Activated CD4-positive, alpha-beta T cell treated with anti-CD3 and anti-CD28 coated beads, Interleukin-10, Interleukin-2, amounts not matched to agents 100 ng/mL and 50 ng/mL, durations not matched to agents 16 hours and 8 hours (primary cell): ENCODE measurements around the gene GOLIM4.

Source experiments
- DNase-seq: peaks from one replicate; pipeline ENCODE4 v3.0.0-alpha.2; 2020

Gene GOLIM4

GRCh38 chr3:168097381-168097780 is 1.7 kb upstream of the GOLIM4 start:
- DNase-seq, result no peak

DNA sequence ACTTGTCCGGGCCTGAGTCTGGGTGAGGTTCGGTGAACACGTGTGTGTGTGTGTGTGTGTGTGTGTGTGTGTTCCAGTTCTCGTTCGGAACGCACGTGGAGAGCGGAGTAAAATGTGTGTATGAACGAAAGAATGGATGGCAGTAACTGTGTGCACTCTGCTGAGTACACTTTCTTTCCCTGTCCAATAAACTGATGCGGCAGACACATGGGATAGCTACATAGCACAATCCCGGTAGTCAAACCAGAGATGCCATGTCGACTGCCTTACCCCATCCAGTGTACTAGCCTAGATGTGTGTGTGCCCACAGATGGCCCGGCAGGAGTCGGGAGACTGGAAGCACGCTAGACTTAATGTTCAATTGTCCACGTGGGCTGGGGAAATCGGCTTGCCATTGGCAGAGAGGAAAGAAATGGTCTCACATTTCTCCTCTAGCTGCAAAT is 507 bp upstream of the GOLIM4 start:
- peak; percentile 29 for DNase-seq

GRCh38 chr3:168094877-168095610 is 680 bp downstream of the GOLIM4 start:
- DNase-seq, result peak; percentile 64

- DNase-seq, result no peak
Measured at GRCh38 chr3:168094580-168094876, 1.2 kb downstream of the GOLIM4 start.

DNA sequence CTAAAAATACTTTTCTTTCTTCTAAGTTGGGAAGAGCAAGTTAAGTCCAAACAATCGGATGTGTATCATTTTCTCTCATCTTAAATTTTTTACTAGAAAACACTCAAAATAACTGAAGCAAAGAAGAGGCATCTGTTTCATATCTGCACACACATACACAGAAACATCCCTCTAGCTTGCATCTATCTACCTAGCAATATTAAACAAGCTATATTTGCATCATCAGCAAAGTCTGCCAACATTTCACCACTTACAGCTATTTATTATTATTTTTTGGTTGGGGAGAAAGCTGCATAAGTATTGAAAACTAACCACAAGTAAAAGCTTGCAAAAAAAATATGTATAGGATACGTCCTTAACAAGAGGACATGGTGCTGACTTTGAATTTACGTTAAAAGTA is 1.9 kb downstream of the GOLIM4 start:
- DNase-seq, result no peak

DNA sequence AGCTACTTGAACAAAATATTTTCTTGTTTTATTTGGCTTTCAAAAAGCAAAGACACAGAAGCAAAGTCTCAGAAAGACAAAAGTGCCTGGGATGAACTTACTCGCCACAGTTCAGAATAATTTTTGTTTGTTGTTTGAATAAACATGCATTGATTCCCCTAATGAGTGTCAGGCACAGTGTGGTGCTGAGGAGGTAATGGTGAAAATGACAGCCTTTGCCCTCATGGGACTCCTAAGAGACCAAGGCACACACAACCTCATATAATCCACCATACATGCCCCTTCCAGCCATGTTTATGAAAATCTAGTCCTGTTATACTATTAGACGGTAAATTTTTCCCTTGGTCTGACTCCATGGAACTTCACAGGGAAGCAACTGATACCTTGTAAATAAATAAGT is 2.5 kb downstream of the GOLIM4 start:
- DNase-seq, result no peak

GRCh38 chr3:168091941-168092340 is 3.8 kb downstream of the GOLIM4 start:
- no peak for DNase-seq

- no peak for DNase-seq
Measured at GRCh38 chr3:168091302-168091858, 4.3 kb downstream of the GOLIM4 start.

DNA sequence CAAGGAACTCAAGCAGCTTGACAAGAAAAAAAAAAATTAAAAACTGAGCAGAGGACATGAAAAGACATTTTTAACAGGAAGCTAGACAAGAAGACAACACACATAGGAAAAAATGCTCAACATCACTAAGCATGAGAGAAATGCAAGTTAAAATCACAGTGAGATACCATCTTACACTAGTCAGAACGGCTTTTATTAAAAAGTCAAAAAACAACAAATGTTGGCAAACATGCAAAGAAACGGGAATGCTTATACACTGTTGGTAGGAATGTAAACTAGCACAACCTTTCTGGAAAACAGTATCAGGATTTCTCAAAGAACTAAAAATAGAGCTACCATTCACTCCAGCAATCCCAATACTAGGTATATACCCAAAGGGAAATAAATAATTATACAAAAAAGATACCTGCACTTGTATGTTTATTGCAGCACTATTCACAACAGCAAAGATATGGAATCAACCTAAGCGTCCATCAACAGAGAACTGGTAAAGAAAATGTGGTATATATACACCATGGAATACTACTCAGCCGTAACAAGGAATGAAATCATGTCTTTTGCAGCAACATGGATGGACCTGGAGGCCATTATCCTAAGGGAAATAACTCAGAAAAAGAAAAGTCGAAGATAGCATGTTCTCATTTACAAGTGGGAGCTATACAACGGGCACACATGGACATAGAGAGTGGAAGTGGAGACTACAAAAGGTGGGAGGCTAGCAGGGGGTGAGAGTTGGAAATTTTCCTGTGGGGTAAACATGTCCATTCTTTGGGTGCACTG is 5.2 kb downstream of the GOLIM4 start:
- no peak for DNase-seq

GRCh38 chr3:168089179-168089771 is 6.4 kb downstream of the GOLIM4 start:
- DNase-seq, result no peak

DNA sequence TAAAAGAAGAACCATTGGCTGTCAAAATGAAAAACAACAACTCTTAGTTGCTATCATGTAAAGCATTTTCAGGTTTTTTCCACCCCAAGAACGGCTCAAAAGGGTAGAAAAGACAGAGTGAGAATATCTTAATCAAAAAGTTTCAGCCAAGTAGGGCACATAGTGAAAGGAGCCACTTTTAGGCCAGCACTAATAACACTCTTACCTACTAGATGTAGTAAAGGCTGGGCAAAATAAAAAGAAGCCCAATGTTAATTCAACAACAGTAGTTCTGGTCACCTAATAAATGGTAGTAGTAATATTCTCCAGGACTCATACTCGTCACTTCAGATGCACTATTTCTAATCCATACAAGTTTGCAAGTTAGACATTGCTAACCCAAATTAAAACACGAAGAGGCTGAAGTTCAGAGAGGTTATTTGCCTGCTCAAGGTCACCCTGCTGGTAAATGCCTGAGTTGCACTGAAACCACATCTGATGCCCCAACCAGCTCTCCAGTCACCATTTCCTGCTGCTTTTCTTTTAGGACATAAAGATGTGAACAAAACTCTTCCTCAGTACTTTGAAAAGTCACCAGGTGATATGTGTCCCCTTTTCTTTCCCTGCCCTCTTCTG is 7.5 kb downstream of the GOLIM4 start:
- DNase-seq, result peak; percentile 40

DNA sequence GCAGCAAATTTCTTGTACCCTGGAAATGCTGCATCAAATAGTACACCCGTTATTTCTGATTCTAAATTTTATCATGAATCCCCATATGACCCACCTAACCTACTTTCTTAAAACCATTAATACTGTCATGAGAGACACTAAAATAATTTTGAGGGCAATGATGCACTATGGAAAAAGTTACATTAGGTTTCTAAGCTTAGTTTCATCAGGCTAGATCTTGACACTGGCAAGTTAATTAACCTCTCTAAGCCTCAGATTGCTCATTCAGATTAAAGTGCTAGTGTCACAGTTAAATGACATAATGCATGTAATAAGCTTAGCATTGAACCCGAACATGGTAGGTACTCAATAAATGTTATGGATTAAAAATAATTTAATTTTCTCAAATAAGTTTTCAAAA is 8.2 kb downstream of the GOLIM4 start:
- DNase-seq, result no peak

DNA sequence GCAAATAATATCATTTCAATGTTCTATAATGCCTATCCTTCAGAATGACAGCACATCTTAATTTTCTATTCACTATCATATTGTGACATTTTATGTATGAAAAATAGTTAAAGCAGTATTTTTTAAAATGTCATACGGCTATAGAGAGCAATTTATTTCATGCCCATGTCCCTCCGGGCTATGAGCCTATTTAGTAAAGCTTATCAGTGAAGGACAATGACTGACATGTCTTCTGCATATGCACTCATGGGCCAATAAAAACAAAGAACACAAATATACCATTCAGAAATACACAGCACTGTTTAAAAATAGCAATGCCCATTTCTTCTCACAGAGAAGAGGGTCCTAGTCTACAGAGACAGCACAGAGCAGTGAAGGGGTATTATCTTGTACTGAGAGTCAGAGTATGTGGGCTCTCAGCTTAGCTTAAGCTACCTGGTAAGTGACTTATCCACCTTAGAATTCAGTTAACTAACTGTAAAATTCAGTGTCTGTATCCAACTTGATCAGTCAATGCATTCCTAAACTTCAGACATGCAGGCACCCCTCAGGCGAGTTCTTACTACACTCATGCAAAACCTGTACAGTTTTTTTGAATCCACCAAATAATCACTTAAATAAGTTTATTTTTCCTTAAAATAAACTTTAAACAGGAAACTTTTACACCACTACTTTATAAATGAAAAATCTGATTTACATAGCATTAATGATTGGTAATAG is 9.0 kb downstream of the GOLIM4 start:
- DNase-seq, result no peak

DNA sequence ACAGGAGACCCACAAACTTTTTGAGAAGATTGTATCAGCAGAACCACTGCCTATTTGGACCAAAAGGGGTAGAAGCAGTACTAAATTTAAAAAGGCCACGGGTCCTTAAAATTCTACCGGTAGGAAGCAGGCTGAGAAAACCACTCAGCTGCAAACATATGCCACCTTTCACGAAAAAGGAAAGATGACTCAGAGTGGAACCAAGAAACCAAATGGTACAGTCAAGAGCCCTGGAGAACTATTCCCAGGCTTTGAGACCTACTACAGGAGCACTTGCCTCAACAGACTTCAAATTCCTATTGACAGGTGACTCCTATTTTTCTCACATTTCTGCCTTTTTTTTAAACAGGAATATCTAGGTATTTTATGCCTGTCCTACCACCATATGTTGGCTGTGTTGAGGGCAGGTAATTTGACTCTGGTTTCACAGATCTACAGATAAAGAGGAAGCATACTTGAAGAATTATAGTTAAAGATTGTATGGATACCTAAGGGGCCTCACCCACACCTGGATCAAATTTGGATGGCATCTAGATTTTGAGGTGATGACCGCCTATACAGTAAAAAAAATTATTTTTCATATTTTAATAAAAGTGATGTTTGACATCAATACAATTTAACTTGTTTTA is 10.1 kb downstream of the GOLIM4 start:
- peak; percentile 36 for DNase-seq

DNA sequence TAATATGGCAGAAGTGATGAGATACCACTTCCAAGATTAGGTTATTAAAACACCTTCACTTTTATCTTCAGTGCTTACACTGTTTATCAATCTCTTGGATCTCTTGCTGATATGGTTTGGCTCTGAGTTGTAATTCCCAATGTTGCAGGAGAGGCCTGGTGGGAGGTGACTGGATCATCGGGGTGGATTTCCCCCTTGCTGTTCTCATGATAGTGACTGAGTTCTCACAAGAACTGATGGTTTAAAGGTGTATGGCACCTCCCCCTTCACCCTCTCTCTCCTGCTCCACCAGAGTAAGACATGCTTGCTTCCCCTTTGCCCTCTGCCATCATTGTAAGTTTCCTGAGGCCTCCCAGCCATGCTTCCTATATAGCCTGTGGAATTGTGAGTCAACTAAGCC is 11.8 kb downstream of the GOLIM4 start:
- no peak for DNase-seq

DNA sequence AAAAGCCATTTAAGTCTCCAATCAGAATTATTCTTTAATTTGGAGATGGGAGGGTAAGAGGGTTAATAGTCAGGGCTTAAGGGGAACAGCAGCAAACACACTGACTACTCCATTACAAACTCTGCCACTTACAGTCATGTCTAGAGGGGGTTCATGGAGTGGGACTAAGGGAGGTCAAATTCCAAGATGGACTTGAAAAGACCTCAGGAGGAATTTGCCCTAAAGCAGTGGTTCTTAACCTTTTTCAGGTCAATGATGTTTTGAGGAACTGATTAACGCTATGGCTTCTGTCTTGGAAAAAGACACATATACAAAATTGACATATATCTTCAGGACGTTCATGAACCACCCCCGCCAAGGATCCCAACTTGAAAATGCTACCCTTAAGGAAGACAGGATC is 13.9 kb downstream of the GOLIM4 start:
- DNase-seq, result no peak

- no peak for DNase-seq
Measured at GRCh38 chr3:168081171-168081771, 14.5 kb downstream of the GOLIM4 start.

- no peak for DNase-seq
Measured at GRCh38 chr3:168080499-168081170, 15.1 kb downstream of the GOLIM4 start.

DNA sequence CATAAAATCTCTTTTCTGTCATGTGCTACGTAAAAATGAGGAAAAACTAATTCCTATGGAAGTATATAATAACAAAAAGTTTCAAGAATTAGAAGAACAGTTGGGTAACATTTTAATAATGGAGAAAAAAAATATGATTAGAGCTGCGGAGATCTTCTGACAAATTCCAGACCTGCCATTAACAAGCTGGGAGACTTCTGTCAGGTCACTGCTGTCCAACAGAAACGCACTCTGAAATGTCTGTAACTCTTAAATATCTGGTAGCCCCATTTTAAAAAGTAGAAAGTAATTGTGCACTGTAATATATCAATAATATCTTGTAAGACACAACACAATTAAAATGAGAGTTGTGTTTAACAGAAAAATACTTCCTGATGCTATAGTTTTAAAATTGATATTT is 15.7 kb downstream of the GOLIM4 start:
- DNase-seq, result no peak

GRCh38 chr3:168077091-168077490 is 18.6 kb downstream of the GOLIM4 start:
- DNase-seq, result no peak
